ENCODE data around the gene KLHL2.

KLHL2 gene

DNA sequence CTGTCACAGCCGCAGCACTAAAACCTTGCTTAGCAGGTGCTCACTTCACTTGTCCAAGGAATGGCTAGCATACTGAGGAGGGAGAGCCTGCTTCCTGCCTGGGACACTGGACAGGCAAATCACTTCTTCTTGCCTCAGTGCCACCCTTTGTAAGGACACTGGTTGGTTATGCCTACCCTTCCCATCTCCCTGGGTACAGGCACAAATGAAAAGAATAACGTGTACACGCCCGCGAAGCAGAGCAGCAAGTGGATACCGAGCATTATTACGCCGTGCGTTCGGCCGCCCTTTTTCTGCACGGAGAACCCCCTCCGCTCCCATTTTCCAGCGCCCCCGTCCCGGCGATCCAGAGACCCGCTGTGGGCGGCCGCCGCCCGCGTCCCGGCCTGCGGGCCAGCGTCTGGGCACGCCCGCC lies 338 bp upstream of the KLHL2 start:
- ATAC-seq: peak; percentile 20
- no peak for TF ChIP-seq ESRRG (CRISPR knock-in tag; IDR thresholded peaks at IDR 0.05)
- TF ChIP-seq, protein P1, sequence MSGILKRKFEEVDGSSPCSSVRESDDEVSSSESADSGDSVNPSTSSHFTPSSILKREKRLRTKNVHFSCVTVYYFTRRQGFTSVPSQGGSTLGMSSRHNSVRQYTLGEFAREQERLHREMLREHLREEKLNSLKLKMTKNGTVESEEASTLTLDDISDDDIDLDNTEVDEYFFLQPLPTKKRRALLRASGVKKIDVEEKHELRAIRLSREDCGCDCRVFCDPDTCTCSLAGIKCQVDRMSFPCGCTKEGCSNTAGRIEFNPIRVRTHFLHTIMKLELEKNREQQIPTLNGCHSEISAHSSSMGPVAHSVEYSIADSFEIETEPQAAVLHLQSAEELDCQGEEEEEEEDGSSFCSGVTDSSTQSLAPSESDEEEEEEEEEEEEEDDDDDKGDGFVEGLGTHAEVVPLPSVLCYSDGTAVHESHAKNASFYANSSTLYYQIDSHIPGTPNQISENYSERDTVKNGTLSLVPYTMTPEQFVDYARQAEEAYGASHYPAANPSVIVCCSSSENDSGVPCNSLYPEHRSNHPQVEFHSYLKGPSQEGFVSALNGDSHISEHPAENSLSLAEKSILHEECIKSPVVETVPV (CRISPR knock-in tag; IDR thresholded peaks at IDR 0.05): no peak
- TF ChIP-seq ZNF8 (CRISPR knock-in tag; IDR thresholded peaks at IDR 0.05): no peak
- no peak for TF ChIP-seq ARNTL (CRISPR knock-in tag; IDR thresholded peaks at IDR 0.05; ENCODE audit: borderline replicate concordance, low read depth)
- no peak for TF ChIP-seq SNAI2 (CRISPR knock-in tag; IDR thresholded peaks at IDR 0.05)
- no peak for TF ChIP-seq RARB (CRISPR knock-in tag; IDR thresholded peaks at IDR 0.05)
- TF ChIP-seq BACH2 (CRISPR knock-in tag; IDR thresholded peaks at IDR 0.05; ENCODE audit: borderline replicate concordance): no peak
- no peak for TF ChIP-seq ZFP30 (CRISPR knock-in tag; IDR thresholded peaks at IDR 0.05)

- TF ChIP-seq SNAI2 (CRISPR knock-in tag; IDR thresholded peaks at IDR 0.05) (no peak), ZC3H10 (CRISPR knock-in tag; IDR thresholded peaks at IDR 0.05) (no peak), ZNF70 (CRISPR knock-in tag; IDR thresholded peaks at IDR 0.05) (no peak), CREB5 (CRISPR knock-in tag; IDR thresholded peaks at IDR 0.05; ENCODE audit: low read depth) (no peak), ESRRG (CRISPR knock-in tag; IDR thresholded peaks at IDR 0.05) (no peak), GLIS3 (CRISPR knock-in tag; IDR thresholded peaks at IDR 0.05) (no peak), ZNF8 (CRISPR knock-in tag; IDR thresholded peaks at IDR 0.05) (no peak), PPARA (CRISPR knock-in tag; IDR thresholded peaks at IDR 0.05; ENCODE audit: borderline replicate concordance) (no peak), TCF4 (CRISPR knock-in tag; IDR thresholded peaks at IDR 0.05; ENCODE audit: borderline replicate concordance) (no peak), ARNTL (CRISPR knock-in tag; IDR thresholded peaks at IDR 0.05; ENCODE audit: borderline replicate concordance, low read depth) (no peak), ZNF565 (CRISPR knock-in tag; conservative IDR thresholded peaks at IDR 0.05; ENCODE audit: low read depth) (no peak), BACH2 (CRISPR knock-in tag; IDR thresholded peaks at IDR 0.05; ENCODE audit: borderline replicate concordance) (no peak), PATZ1 (CRISPR knock-in tag; IDR thresholded peaks at IDR 0.05; ENCODE audit: borderline replicate concordance) (no peak), TOX (CRISPR knock-in tag; IDR thresholded peaks at IDR 0.05; ENCODE audit: borderline replicate concordance) (no peak), ZFP30 (CRISPR knock-in tag; IDR thresholded peaks at IDR 0.05) (no peak), CSDC2 (CRISPR knock-in tag; IDR thresholded peaks at IDR 0.05) (no peak)
- TF ChIP-seq, protein P1 (CRISPR knock-in tag; IDR thresholded peaks at IDR 0.05): no peak
- TF ChIP-seq, protein P2, sequence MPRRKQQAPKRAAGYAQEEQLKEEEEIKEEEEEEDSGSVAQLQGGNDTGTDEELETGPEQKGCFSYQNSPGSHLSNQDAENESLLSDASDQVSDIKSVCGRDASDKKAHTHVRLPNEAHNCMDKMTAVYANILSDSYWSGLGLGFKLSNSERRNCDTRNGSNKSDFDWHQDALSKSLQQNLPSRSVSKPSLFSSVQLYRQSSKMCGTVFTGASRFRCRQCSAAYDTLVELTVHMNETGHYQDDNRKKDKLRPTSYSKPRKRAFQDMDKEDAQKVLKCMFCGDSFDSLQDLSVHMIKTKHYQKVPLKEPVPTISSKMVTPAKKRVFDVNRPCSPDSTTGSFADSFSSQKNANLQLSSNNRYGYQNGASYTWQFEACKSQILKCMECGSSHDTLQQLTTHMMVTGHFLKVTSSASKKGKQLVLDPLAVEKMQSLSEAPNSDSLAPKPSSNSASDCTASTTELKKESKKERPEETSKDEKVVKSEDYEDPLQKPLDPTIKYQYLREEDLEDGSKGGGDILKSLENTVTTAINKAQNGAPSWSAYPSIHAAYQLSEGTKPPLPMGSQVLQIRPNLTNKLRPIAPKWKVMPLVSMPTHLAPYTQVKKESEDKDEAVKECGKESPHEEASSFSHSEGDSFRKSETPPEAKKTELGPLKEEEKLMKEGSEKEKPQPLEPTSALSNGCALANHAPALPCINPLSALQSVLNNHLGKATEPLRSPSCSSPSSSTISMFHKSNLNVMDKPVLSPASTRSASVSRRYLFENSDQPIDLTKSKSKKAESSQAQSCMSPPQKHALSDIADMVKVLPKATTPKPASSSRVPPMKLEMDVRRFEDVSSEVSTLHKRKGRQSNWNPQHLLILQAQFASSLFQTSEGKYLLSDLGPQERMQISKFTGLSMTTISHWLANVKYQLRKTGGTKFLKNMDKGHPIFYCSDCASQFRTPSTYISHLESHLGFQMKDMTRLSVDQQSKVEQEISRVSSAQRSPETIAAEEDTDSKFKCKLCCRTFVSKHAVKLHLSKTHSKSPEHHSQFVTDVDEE (CRISPR knock-in tag; IDR thresholded peaks at IDR 0.05): no peak
- TF ChIP-seq, protein P3, sequence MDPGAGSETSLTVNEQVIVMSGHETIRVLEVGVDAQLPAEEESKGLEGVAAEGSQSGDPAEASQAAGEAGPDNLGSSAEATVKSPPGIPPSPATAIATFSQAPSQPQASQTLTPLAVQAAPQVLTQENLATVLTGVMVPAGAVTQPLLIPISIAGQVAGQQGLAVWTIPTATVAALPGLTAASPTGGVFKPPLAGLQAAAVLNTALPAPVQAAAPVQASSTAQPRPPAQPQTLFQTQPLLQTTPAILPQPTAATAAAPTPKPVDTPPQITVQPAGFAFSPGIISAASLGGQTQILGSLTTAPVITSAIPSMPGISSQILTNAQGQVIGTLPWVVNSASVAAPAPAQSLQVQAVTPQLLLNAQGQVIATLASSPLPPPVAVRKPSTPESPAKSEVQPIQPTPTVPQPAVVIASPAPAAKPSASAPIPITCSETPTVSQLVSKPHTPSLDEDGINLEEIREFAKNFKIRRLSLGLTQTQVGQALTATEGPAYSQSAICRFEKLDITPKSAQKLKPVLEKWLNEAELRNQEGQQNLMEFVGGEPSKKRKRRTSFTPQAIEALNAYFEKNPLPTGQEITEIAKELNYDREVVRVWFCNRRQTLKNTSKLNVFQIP (CRISPR knock-in tag; IDR thresholded peaks at IDR 0.05; ENCODE audit: borderline replicate concordance, low read depth): no peak
- peak; percentile 11; the same call in 2 of the 3 replicates for ATAC-seq
Measured at GRCh38 chr4:165208221-165208652, 876 bp downstream of the KLHL2 start.
